HEK293 (cell line): ENCODE measurements around the gene RBMS3.

Experiments used
- CTCF ChIA-PET: fragments of 350-600 bp; formaldehyde crosslinking; extraction: SDS; loops from one replicate; lab custom pipeline; 2021; ENCODE audit warnings: antibody characterized with exemption; lab: Yijun Ruan, JAX
- POLR2A ChIA-PET: fragments of 300-600 bp; formaldehyde crosslinking; extraction: SDS; loops from one replicate; lab custom pipeline; 2020; ENCODE audit warnings: antibody characterized with exemption, inconsistent platforms; lab: Yijun Ruan, JAX
- H3K27ac ChIP-seq: fragments of 200-500 bp; sonication (Bioruptor generic); 2 replicates; pipeline ENCODE4 v1.5.1; 2014; ENCODE audit warnings: low read depth, low read length, control low read depth, inconsistent platforms; ENCODE audit errors: extremely low read depth
- H3K36me3 ChIP-seq, 2 experiments: fragments of 200-500 bp in 1 of 2; sonication (Bioruptor generic) in 1 of 2; 1 replicate in 1 of 2; 2 replicates in 1 of 2; pipeline ENCODE4 v1.5.1; 2014 to 2017; ENCODE audit warnings: inconsistent platforms in 2 of 2, low read length in 2 of 2; ENCODE audit not compliant: control insufficient read depth in 2 of 2, insufficient read depth in 1 of 2
- H3K4me1 ChIP-seq: fragments of 200-500 bp; sonication (Bioruptor generic); 2 replicates; pipeline ENCODE4 v1.5.1; 2014; ENCODE audit warnings: mild to moderate bottlenecking, low read length, inconsistent platforms; ENCODE audit not compliant: control insufficient read depth, insufficient read depth
- H3K4me3 ChIP-seq: 2 replicates; pipeline ENCODE4 v1.5.1; 2011; ENCODE audit warnings: low read depth, mild to moderate bottlenecking, control low read depth, low read length, moderate library complexity
- H3K9me3 ChIP-seq: fragments of 200-500 bp; sonication (Bioruptor generic); 2 replicates; pipeline ENCODE4 v1.5.1; 2014; ENCODE audit warnings: low read depth, low read length, inconsistent platforms; ENCODE audit not compliant: control insufficient read depth, insufficient read depth
- BCL11B ChIP-seq: fragments of 450-650 bp; formaldehyde crosslinking; IDR thresholded peaks from 2 replicates; pipeline ENCODE4 v1.5.1; 2016; ENCODE audit warnings: low read depth, missing biosample characterization, missing genetic modification characterization
- KLF8 ChIP-seq: fragments of 450-650 bp; formaldehyde crosslinking; IDR thresholded peaks from 2 replicates; pipeline ENCODE4 v1.5.1; 2016; ENCODE audit warnings: missing biosample characterization, missing genetic modification characterization
- PRDM1 ChIP-seq: fragments of 450-650 bp; formaldehyde crosslinking; IDR thresholded peaks from 2 replicates; pipeline ENCODE4; 2016; ENCODE audit warnings: missing biosample characterization, missing genetic modification characterization
- YY2 ChIP-seq: fragments of 450-650 bp; formaldehyde crosslinking; IDR thresholded peaks from 2 replicates; pipeline ENCODE4 v1.5.1; 2016; ENCODE audit warnings: missing biosample characterization, missing genetic modification characterization
- ZBTB1 ChIP-seq: fragments of 450-650 bp; formaldehyde crosslinking; IDR thresholded peaks from 2 replicates; pipeline ENCODE4 v1.5.1; 2016; ENCODE audit warnings: missing biosample characterization, missing genetic modification characterization
- ZBTB21 ChIP-seq: fragments of 450-650 bp; formaldehyde crosslinking; IDR thresholded peaks from 2 replicates; pipeline ENCODE4 v1.5.1; 2017; ENCODE audit warnings: missing biosample characterization, missing genetic modification characterization
- ZBTB48 ChIP-seq: fragments of 450-650 bp; formaldehyde crosslinking; IDR thresholded peaks from 2 replicates; pipeline ENCODE4 v1.5.1; 2016; ENCODE audit warnings: missing biosample characterization, missing genetic modification characterization
- ZFHX2 ChIP-seq: fragments of 450-650 bp; formaldehyde crosslinking; conservative IDR thresholded peaks from 2 replicates; pipeline ENCODE4 v1.5.1; 2016; ENCODE audit warnings: missing biosample characterization, missing genetic modification characterization
- ZNF2 ChIP-seq: fragments of 450-650 bp; formaldehyde crosslinking; IDR thresholded peaks from 2 replicates; pipeline ENCODE4 v1.5.1; 2016; ENCODE audit warnings: missing biosample characterization, missing genetic modification characterization
- ZNF280C ChIP-seq: fragments of 450-650 bp; formaldehyde crosslinking; IDR thresholded peaks from 2 replicates; pipeline ENCODE4 v1.5.1; 2016; ENCODE audit warnings: missing biosample characterization, missing genetic modification characterization
- ZNF292 ChIP-seq: fragments of 450-650 bp; formaldehyde crosslinking; IDR thresholded peaks from 2 replicates; pipeline ENCODE4 v1.5.1; 2016; ENCODE audit warnings: low read depth, missing biosample characterization, missing genetic modification characterization, borderline replicate concordance
- ZNF302 ChIP-seq: fragments of 450-650 bp; formaldehyde crosslinking; IDR thresholded peaks from 2 replicates; pipeline ENCODE4 v1.5.1; 2016; ENCODE audit warnings: missing biosample characterization, missing genetic modification characterization, low read depth
- ZNF341 ChIP-seq: fragments of 450-650 bp; formaldehyde crosslinking; IDR thresholded peaks from 2 replicates; pipeline ENCODE4; 2016; ENCODE audit warnings: low read depth, missing biosample characterization, missing genetic modification characterization
- ZNF354C ChIP-seq: fragments of 450-650 bp; formaldehyde crosslinking; IDR thresholded peaks from 2 replicates; pipeline ENCODE4 v1.5.1; 2016; ENCODE audit warnings: missing biosample characterization, missing genetic modification characterization, low read depth, borderline replicate concordance
- ZNF416 ChIP-seq: fragments of 450-650 bp; formaldehyde crosslinking; IDR thresholded peaks from 2 replicates; pipeline ENCODE4 v1.5.1; 2016; ENCODE audit warnings: missing biosample characterization, missing genetic modification characterization
- ZNF426 ChIP-seq: fragments of 450-650 bp; formaldehyde crosslinking; IDR thresholded peaks from 2 replicates; pipeline ENCODE4 v1.5.1; 2017; ENCODE audit warnings: missing biosample characterization, missing genetic modification characterization, mild to moderate bottlenecking, inconsistent platforms, moderate library complexity
- ZNF529 ChIP-seq: fragments of 450-650 bp; formaldehyde crosslinking; IDR thresholded peaks from 2 replicates; pipeline ENCODE4 v1.5.1; 2017; ENCODE audit warnings: missing genetic modification characterization, missing biosample characterization; ENCODE audit not compliant: insufficient replicate concordance
- ZNF664 ChIP-seq: fragments of 450-650 bp; formaldehyde crosslinking; IDR thresholded peaks from 2 replicates; pipeline ENCODE4 v1.5.1; 2016; ENCODE audit warnings: missing biosample characterization, missing genetic modification characterization
- ZNF701 ChIP-seq: fragments of 450-650 bp; formaldehyde crosslinking; IDR thresholded peaks from 2 replicates; pipeline ENCODE4 v1.5.1; 2016; ENCODE audit warnings: missing biosample characterization, missing genetic modification characterization
- ZNF776 ChIP-seq: fragments of 450-650 bp; formaldehyde crosslinking; IDR thresholded peaks from 2 replicates; pipeline ENCODE4 v1.5.0; 2017; ENCODE audit warnings: missing biosample characterization, missing genetic modification characterization, borderline replicate concordance
- ZSCAN16 ChIP-seq: fragments of 450-650 bp; formaldehyde crosslinking; IDR thresholded peaks from 2 replicates; pipeline ENCODE4 v1.5.1; 2016; ENCODE audit warnings: missing biosample characterization, missing genetic modification characterization
- ZSCAN23 ChIP-seq: fragments of 450-650 bp; formaldehyde crosslinking; IDR thresholded peaks from 2 replicates; pipeline ENCODE4 v1.5.1; 2016; ENCODE audit warnings: missing biosample characterization, missing genetic modification characterization
- ZSCAN30 ChIP-seq: fragments of 450-650 bp; IDR thresholded peaks from 2 replicates; pipeline ENCODE4 v1.5.1; 2018; ENCODE audit warnings: missing biosample characterization, mild to moderate bottlenecking, missing genetic modification characterization, moderate library complexity
- ZXDB ChIP-seq: fragments of 450-650 bp; formaldehyde crosslinking; IDR thresholded peaks from 2 replicates; pipeline ENCODE4 v1.5.1; 2016; ENCODE audit warnings: missing biosample characterization, missing genetic modification characterization

RBMS3 gene

DNA sequence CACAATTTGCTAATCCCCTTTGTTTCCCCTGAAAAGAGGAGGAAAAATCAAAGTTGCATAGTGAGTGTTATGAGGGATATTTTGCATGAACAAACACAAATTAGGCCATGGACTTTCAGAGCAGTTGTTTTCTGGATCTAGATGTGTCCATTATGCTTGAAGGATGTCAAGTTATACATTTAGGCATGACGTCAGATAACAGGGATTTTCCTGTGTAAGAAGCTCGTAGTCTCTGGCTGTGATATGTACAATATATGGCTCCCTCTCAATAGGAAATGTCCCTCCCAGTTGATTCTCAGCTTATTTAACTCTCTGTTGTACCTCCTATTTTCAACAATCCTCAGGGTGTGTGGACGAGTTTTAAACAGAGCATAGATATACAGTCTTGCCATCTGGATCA lies 171.0 kb downstream of the RBMS3 start:
- ChIA-PET CTCF (no interaction called here), POLR2A (no interaction called here)
- TF ChIP-seq ZNF416 (tag by site-specific recombination), result no peak
- TF ChIP-seq ZNF354C (tag by site-specific recombination), result no peak
- no peak overlapping the region for H3K4me3 ChIP-seq
- no peak overlapping the region for H3K27ac ChIP-seq
- H3K4me1 ChIP-seq, result no peaks in the 10 kb centered on the region
- H3K36me3 ChIP-seq, result no peaks in the 10 kb centered on the region
- no peaks in the 10 kb centered on the region for H3K9me3 ChIP-seq

DNA sequence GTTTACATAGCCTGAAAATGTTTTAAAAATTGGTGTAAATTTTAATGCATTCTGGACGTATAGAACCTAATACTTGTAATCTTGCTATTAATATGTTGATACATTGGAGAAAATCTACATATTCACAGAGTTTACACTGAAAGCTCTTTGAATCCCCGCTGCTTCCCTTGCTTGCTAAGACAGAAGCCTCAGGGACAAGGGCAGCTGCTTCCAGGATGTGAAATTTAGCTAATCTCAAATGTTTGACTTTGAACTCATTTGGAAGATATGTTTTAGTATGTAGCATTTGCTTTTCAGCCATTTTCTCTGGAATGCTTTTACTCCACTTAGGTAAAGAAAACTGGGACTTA lies 172.0 kb downstream of the RBMS3 start:
- no peak for TF ChIP-seq BCL11B
- no peak for TF ChIP-seq ZNF341 (tag by site-specific recombination)
- TF ChIP-seq ZBTB1 (tag by site-specific recombination), result no peak
- CTCF ChIA-PET, result no interaction called here
- H3K27ac ChIP-seq, result no peak overlapping the region
- no peaks in the 10 kb centered on the region for H3K4me1 ChIP-seq
- POLR2A ChIA-PET, result interaction anchor here (0.8 kb wide), 1 partner anchor 172 kb away, joined by 4 read pairs; the partner anchor contains the start of gene RBMS3
- no peaks in the 10 kb centered on the region for H3K36me3 ChIP-seq
- H3K9me3 ChIP-seq, result no peaks in the 10 kb centered on the region
- H3K4me3 ChIP-seq, result no peak overlapping the region

DNA sequence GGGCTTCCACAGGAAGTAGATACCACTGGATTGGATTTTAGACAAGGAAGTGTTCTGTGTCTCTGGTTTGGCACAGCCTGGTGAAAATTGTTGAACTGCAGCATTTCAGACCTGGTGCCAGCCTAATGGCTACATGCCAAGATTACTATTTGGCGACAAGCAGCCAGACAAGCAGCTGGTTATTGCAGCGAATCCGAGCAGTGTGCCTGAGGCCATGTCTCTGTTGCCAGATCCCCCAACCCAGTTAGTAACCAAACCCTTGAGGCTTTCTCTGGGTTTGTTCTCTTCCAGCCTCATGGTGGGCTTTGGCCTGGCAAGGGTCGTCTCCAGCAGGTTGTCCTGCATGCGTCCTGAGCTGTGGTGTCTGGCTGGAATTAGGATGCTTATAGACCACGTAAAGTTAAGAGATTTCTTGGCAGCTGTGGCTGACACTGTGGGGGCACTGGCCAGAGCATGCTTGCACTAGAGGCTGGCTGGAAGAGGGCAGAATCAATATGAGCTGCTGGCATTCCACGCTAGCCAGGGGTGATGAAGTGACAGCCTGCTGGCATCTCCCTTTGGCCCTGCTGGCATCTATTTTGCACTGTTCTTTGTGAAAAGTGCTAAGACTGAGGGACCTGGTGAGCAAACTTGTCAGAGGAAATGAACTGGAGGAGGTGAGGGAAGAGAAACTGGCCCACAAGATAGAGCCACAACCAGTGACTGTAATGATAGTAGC lies 172.6 kb downstream of the RBMS3 start:
- CTCF ChIA-PET, result no interaction called here

GRCh38 chr3:29454161-29454611 lies 173.3 kb downstream of the RBMS3 start:
- no peak for TF ChIP-seq ZNF2 (tag by site-specific recombination)
- no peak for TF ChIP-seq ZFHX2
- no peak for TF ChIP-seq ZNF529
- no peak for TF ChIP-seq ZSCAN23 (tag by site-specific recombination)
- TF ChIP-seq KLF8 (tag by site-specific recombination), result no peak
- no peak for TF ChIP-seq ZNF776
- TF ChIP-seq, all 188 proteins: peak for 0
- Histone ChIP-seq H3K4me3 (no peak overlapping the region), H3K9me3 (no peaks in the 10 kb centered on the region), H3K36me3 (no peaks in the 10 kb centered on the region), H3K27ac (no peak overlapping the region), H3K4me1 (no peaks in the 10 kb centered on the region)
- ChIA-PET CTCF (no interaction called here), POLR2A (no interaction called here)

More for the DNA sequence above, 172.6 kb downstream of the RBMS3 start:
- TF ChIP-seq ZSCAN30 (tag by site-specific recombination) (no peak), ZNF292 (tag by site-specific recombination) (no peak), ZNF701 (tag by site-specific recombination) (no peak), PRDM1 (tag by site-specific recombination) (no peak), ZNF664 (tag by site-specific recombination) (no peak), ZBTB21 (tag by site-specific recombination) (no peak), ZNF426 (tag by site-specific recombination) (no peak), ZNF280C (tag by site-specific recombination) (no peak), ZBTB48 (tag by site-specific recombination) (no peak), ZXDB (tag by site-specific recombination) (no peak), ZSCAN16 (tag by site-specific recombination) (no peak), YY2 (no peak), ZNF302 (tag by site-specific recombination) (no peak)
- H3K27ac ChIP-seq, result no peak overlapping the region
- H3K4me1 ChIP-seq, result no peaks in the 10 kb centered on the region
- H3K9me3 ChIP-seq, result no peaks in the 10 kb centered on the region
- H3K4me3 ChIP-seq, result no peak overlapping the region
- no peaks in the 10 kb centered on the region for H3K36me3 ChIP-seq
- POLR2A ChIA-PET, result interaction anchor here (0.8 kb wide), 1 partner anchor 172 kb away, joined by 4 read pairs; the partner anchor contains the start of gene RBMS3
